GM10248 (cell line): ENCODE results near the gene XCR1.

Source experiments
- CTCF ChIA-PET: fragments of 300-600 bp; sonication (Branson Sonifier 250); formaldehyde crosslinking; extraction: SDS; loops from one replicate; lab custom pipeline; 2021; ENCODE audit warnings: antibody characterized with exemption; lab: Yijun Ruan, JAX
- POLR2A ChIA-PET: fragments of 350-650 bp; sonication (Branson Sonifier 250); formaldehyde crosslinking; extraction: SDS; loops from one replicate; lab custom pipeline; 2020; ENCODE audit warnings: antibody characterized with exemption; lab: Yijun Ruan, JAX
- DNase-seq: peaks from one replicate; pipeline ENCODE4 v3.0.0; 2012; ENCODE audit errors: extremely low spot score
- TF ChIP-seq, protein P1 (sequence below): IDR thresholded peaks from 2 replicates; pipeline ENCODE4 v1.5.1; 2012; ENCODE audit warnings: mild to moderate bottlenecking, low read depth; ENCODE audit errors: extremely low read depth, missing control alignments, control extremely low read depth

Gene XCR1

GRCh38 chr3:45986303-45986982 is 40.8 kb downstream of the XCR1 start:
- CTCF ChIA-PET = interaction anchor here (1.1 to 5.1 kb wide), 4 partner anchors 17 to 91 kb away, joined by 4 to 22 read pairs (median 4); no protein-coding TSS in a partner anchor
- TF ChIP-seq, protein P1, sequence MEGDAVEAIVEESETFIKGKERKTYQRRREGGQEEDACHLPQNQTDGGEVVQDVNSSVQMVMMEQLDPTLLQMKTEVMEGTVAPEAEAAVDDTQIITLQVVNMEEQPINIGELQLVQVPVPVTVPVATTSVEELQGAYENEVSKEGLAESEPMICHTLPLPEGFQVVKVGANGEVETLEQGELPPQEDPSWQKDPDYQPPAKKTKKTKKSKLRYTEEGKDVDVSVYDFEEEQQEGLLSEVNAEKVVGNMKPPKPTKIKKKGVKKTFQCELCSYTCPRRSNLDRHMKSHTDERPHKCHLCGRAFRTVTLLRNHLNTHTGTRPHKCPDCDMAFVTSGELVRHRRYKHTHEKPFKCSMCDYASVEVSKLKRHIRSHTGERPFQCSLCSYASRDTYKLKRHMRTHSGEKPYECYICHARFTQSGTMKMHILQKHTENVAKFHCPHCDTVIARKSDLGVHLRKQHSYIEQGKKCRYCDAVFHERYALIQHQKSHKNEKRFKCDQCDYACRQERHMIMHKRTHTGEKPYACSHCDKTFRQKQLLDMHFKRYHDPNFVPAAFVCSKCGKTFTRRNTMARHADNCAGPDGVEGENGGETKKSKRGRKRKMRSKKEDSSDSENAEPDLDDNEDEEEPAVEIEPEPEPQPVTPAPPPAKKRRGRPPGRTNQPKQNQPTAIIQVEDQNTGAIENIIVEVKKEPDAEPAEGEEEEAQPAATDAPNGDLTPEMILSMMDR = no peak
- POLR2A ChIA-PET = no interaction called here
- no peak for DNase-seq

DNA sequence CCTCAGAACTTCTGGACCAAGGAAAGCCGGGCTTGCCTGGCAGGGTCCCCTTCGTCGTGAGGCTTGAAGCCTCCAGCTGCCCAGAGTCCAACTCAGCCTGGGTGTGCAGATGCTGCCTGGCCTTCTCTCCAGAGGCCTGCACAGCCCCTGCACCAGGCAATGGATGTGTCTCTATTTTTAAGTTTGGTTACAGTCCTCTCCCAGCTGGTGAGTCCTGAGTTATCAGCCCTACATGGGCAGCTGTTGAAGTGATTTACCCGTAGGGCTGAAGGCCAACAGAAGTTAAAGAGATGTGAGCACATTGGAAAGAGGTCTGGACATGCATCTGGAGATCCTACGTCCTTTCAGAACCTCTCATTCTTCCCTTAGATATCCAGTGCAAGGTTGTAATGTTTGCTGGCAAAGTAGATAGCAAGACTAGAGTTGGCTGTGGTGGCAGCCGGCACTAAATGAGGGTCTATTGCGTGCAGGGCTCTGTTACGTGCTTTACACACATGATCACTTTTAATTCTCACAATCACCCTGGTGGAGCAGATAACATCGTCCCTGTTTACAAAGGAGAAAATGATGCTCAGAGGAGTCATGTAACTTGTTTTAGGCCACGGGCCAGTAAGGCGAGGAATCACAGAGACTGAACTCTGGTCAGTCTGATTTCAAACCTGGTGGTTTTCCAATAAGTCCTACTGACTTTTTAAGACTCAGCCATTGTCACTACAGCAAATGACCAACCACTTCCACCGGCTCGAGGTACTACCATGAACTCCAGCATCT is 41.6 kb downstream of the XCR1 start:
- DNase-seq = no peak
- TF ChIP-seq, protein P1 = no peak
- POLR2A ChIA-PET = no interaction called here
- CTCF ChIA-PET = interaction anchor here (1.1 to 5.1 kb wide), 4 partner anchors 8 to 92 kb away, joined by 3 to 22 read pairs (median 4); no protein-coding TSS in a partner anchor

DNA sequence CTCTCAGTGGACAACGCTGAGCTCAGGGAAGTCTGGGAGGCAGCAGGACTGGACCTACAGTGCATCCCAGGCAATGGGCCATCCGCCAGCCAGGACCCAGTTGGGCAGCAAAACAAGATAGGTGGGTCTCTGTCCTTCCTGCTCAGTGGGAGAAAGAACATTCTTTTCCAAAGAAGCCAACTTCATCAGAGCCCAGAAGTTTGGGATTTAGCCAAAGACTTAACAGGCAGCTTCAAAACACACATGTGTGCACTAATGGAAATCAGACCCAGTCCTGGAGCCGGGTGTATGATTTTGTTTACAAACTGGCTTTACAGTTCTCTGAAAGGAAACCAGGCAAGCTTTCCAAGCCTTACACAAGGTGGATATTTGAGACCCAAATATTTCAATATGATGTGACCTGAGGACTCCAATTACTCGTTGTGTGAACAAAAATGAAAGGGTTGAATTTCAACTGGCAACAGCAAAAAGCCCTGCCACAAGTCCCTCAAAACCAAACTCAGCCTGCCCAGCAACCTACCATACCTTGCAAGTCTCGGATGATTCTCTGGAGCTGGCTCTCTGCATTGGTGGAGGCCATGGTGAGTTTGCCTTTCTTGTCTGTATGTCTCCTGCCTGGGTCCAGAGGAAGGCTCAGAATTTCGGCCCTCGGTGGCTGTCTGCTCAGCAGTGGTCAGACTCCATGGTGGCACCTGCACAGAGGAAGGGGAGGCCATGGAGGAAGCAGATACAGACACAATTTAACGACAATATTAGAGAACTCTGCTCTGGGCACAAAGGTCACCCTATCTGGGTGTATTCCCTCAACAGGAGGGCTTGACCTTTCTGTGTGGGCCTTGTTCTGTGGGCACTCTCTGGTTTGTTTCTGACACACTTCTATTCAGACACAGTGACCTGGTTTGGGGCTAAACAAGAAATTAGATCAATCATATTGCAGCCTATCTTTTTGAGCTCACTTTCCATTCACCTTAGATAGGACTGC is 42.7 kb downstream of the XCR1 start:
- TF ChIP-seq, protein P1 = no peak
- ChIA-PET CTCF (interaction anchor here (1.1 to 2.2 kb wide), 7 partner anchors 9 to 94 kb away, joined by 3 to 8 read pairs (median 5); no protein-coding TSS in a partner anchor), POLR2A (no interaction called here)
- DNase-seq = no peak

DNA sequence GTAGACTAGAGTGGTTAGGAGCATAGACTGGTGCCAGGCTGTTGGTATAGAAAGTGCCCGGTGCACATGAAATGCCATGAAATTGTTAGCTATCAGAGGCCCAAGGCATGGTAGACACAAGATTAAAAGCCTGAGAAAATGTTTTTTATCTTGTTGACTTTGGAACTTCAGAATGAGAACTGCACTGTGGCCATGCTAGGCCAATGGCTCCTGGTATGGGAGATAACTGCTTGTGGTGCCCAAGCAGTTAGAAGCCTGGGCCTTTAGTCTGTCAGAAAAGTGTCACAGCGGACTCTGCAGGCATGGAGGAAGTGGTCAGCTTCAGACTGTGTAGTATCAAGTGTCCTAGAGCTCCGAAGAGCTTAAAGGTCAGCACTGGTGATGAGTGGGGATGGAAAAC is 43.5 kb downstream of the XCR1 start:
- CTCF ChIA-PET = interaction anchor here (1.3 to 2.2 kb wide), 6 partner anchors 10 to 95 kb away, joined by 3 to 8 read pairs (median 5); no protein-coding TSS in a partner anchor
- POLR2A ChIA-PET = no interaction called here
- no peak for DNase-seq
- TF ChIP-seq, protein P1 = no peak

DNA sequence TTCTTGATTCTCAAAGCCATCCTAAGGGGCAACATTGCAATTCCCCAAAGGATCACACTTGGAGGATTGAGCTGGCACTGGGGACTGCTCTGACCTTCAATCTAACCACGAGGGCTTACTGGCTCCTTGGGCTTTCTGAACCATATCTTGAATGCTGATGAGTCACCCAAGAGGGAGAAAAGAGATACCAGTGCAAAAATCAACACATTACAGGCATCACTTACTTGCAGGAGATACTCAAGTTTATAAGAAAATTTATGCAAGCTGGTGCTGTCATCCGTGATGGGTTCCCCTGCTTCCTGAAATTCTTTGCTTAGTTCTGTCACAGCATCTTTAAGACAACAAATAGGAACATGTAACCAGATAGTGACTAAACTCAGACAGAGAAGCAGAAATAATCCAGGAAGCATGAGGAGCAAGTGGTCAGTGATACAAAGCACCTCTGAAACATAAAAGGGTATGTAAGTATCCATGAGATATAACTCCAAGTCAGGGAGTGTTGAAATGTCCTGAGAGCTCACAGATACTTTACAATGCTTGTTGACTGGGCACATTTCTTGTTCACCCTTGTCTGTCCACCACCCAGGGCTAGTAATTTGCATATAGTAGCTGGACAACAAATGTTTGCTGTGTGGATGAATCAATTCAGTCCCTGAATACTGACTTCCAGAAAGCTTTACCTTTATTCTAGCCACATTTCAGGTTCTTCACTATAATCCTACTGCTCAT is 45.8 kb downstream of the XCR1 start:
- no peak for DNase-seq
- TF ChIP-seq, protein P1 = no peak
- CTCF ChIA-PET = interaction anchor here (0.6 to 2.5 kb wide), 7 partner anchors 9 to 397 kb away, joined by 3 to 8 read pairs (median 4); no protein-coding TSS in a partner anchor
- POLR2A ChIA-PET = no interaction called here
